OCI-M2 (cell line): ENCODE results near the gene STIM2.
A peak's percentile ranks its signal among the peaks of the same experiment; 100 is the strongest.
"Not testable (repeated sequence)": the region's sequence is repeated elsewhere in the genome, so short reads cannot be mapped to it uniquely, and the experiment has no call there.

Source experiments
- DNase-seq: peaks from one replicate; lab custom pipeline; 2025; ENCODE audit not compliant: unreplicated experiment; lab: John Stamatoyannopoulos, UW

The STIM2 gene

GRCh38 chr4:26860157-26860921, at the start of gene STIM2:
TSS of gene STIM2 (plus strand) at chr4:26860841.
- peak; percentile 71 for DNase-seq

DNA sequence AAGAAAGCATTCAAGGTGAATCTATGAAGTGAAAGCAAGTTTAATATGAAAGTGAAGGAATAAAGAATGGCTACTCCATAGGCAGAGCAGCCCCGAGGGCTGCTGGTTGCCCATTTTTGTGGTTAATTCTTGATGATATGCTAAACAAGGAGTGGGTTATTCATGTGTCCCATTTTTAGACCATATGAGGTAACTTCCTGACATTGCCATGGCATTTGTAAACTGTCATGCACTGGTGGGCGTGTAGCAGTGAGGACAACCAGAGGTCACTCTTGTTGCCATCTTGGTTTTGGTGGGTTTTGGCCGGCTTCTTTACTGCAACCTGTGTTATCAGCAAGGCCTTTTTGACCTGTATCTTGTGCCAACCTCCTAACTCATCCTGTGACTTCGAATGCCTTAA, 49.1 kb upstream of the STIM2 start:
- DNase-seq: not testable (repeated sequence)

DNA sequence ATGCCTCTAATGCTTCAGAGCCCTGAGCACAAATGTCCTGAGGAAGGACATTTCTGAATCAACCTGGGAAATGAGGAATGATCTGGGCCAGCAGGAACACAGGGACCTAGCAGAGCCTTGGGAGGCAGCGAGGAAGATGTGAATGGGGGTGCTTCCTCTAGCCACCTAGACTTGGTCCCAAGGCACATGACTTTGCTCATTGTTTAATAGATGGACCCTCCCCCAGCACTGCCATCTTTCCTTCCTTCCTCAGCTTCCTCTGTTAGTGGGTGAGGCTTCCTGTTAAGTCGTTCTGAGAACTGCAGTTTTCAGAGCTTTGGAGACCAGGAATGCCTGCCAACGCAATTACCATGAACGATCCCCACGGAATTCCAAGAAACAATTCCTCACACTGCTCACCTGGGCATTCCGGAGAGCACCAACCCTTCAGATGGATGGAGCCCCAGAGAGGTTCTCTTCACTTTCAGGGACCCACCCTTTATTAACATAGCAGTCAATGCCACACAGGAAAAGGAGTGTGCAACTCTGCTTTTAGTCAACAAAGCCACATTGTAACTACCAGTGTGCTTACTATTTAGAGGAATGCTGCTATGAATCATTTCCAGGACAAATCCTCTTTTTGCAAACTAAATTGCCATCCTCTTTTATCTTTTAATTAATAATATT, 48.5 kb upstream of the STIM2 start:
- no peak for DNase-seq

DNA sequence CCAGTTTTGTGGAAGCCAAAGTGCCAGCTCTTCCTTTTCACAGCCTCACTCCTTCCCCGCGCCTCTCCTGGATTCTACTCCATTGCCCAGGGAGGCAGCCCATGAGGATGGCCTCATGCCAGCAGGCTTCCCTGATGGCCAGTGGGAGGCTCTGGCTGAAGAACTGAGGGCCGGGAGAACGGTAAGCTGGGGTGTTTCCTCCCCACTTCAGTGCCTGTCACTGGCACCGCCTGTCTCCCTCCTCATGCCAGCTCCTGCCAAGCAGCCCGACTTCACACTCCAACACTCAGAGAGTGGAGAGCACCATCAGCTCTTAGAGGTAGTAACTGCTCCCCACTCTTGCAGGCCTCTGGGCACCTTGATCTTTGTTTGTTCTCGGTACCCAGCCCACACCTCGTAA, 46.9 kb upstream of the STIM2 start:
- DNase-seq: no peak

DNA sequence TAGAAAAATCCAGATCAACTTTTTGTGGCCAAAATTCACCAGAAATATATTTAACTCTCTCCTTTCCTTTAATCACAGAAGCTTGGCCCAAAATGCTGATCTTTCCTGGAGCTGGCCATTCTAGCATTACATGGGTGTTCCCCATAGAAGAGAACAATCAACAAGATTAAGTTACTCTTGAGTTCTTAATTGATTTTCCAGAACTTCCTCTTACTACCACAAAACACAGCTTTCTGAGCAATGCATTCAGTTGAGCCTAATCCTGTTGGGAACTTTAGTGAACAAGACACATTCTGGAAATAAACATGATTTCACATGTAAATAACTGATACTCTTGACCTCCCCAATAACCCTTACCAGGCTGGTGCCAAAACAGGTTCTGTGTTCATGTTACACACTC, 45.4 kb upstream of the STIM2 start:
- no peak for DNase-seq

DNA sequence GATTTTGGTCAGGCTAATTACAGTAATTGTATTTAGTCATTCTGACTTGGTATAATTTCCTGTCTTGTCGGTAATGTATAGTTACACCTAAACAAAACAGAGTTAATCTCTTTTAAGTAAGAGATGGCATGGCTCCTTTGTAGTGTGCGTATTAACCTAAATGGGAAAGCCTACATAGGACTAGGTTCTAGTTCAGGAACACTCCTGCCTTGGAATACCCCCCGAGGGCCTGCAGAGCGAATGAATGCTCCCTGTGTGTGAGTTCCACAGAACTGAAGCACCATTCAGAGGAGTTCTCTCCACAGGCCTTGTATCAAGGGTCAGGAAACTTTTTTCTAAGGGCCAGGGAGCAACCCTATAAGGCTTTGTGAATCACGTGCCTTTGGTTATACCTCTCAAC, 44.9 kb upstream of the STIM2 start:
- DNase-seq: no peak

GRCh38 chr4:26819026-26819425, 41.6 kb upstream of the STIM2 start:
- DNase-seq: no peak

- DNase-seq: no peak
Observed at GRCh38 chr4:26819478-26820095, 41.1 kb upstream of the STIM2 start.

DNA sequence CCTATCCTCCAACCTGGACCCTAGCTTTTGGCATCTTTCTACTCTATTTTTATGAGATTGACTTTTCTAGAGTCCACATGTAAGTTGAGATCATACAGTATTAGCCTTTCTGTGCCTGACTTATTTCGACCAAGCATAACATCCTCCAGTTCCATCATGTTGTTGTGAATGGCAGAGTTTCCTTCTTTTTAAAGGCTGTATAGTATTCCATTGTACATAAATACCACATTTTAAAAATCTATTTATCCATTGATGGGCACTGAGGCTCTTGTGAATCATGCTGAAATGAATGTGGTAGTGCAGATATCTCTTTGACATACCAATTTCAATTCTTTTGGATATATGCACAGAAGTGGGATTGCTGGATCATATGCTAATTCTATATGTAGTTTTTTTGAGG, 40.3 kb upstream of the STIM2 start:
- DNase-seq: no peak

DNA sequence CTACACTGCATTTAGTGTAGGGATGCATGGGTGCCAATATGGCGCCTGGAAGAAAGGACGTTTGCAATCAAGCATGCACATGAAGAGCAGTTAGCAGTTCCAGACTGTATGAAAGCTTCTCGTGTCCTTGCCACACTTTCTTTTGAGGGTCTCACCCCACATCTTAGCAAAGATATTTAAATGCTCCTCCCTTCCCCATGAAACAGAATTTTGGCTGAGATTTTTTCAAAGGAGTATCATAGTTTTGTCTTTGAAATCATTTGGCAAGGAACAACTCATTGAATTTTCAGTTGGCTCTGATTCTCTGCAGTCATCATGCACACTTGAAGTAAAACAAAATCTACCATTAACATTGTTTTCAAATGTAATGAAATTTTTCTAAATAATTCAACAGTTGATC, 39.6 kb upstream of the STIM2 start:
- no peak for DNase-seq

DNA sequence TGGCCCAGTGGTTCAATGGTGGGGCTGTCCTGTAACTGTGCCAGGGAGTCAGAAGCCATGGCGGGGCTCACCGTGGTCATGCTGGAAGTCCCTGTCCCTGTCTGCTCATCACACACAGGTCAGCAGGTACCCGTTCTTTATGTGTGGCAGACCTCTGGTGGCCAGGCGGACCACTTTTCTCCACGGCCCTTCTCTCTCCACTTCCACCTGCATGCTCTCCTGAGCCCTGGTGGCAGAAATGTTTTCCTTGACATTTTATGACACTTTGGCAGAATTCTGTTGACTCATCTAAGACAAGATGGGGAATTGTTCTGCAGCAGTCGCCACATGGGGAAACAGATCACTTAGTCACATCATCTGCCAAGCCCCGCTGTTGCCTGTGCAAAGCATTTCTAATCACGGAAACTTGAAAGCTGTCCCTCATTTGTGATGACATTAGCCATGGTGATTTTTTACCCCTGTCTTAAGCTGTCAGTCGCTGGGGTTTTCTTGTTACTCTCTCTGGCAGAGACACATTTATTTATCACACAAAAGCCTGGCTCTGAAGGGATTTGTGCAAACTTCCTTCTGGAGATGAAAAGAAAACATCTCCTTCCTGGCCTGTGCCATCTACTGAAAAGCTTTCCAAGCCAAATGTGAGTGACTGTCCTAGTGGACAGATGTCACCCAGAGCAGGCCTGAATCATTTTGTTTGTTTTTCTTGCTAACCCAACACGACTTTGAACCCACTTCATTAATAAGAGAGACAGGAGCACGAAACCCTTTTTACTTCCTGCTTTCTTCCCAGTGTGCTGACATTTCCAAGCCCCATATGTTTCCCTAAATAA, 38.8 kb upstream of the STIM2 start:
- DNase-seq: no peak

GRCh38 chr4:26822546-26822945, 38.1 kb upstream of the STIM2 start:
- no peak for DNase-seq

- DNase-seq: not testable (repeated sequence)
Observed at GRCh38 chr4:26822974-26823373, 37.7 kb upstream of the STIM2 start.

DNA sequence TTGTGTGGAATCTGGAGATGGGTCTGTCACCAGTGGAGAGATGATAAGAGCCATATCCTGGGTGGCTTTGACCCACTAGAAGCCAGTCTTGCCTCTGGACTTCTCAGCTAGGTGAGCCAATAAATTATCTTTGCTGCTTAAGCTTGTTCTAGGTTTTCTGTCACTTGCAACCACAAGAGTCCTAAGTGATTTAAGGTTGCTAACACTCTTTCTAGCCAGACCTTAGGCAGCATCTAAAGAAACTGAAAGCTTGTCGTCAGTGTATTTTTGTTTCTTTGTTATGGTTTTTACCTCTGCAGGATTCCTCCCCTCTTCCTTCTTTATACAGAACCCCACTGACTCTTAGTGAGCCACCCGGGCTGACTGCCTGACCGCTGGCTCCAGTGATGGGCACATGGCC, 37.1 kb upstream of the STIM2 start:
- no peak for DNase-seq

- no peak for DNase-seq
Observed at GRCh38 chr4:26824667-26825066, 36.0 kb upstream of the STIM2 start.

- no peak for DNase-seq
Observed at GRCh38 chr4:26826721-26827120, 33.9 kb upstream of the STIM2 start.

DNA sequence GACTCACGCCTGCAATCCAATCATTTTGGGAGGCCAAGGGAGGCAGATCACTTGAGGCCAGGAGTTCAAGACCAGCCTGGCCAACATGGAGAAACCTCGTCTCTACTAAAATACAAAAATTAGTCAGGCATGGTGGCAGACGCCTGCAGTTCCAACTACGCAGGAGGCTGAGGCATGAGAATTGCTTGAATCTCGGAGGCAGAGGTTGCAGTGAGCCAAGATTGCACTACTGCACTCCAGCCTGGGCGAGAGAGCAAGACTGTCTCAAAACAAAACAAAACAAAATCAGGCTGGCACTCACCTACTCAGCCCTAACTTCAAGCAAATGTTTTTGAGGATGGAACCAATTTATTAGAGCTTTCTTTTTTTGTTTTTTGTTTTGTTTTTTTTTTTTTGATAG, 33.3 kb upstream of the STIM2 start:
- DNase-seq: not testable (repeated sequence)

DNA sequence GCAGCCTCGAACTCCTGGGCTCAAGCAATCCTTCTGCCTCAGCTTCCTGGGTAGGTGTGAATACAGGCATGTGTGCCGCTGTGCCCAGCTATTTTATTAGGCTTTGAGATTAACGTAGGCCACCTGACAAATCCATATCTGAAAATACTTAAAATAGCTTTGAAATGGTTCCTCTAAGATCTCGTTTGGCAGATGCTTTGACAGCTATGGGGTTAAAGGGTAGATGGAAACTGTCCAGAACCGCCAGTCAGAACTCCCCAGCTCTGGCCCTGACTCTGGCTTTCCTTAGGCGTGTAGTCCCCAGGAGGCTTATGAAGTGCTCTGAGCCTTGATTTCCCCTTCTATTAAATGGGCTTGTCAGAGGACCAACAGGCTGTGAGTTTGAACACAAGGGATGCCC, 32.8 kb upstream of the STIM2 start:
- DNase-seq: no peak

GRCh38 chr4:26829018-26829417, 31.6 kb upstream of the STIM2 start:
- no peak for DNase-seq

DNA sequence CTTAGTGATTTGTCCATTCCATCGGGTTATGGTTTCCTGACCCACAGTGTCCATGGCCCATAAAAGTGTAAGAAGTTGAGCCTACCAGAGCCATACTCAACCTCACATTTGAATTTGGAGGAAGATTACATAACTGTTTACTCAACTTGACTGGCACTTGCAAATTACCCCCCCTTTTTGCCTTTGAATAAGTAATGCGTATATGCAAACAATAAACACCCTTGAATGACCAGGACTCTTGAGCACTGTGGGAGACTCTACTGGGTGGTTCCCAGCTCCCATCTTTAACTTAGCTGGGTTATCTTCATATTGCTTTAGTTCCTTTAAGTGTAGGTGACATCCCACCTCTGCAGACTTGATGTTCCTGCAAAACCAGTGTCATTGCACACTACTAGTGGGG, 30.6 kb upstream of the STIM2 start:
- DNase-seq: no peak

- DNase-seq: no peak
Observed at GRCh38 chr4:26830701-26831100, 29.9 kb upstream of the STIM2 start.
